SH-SY5Y (cell line): ENCODE measurements around the gene SMARCAD1.

Experiments
- GATA2 ChIP-seq: IDR thresholded peaks from 2 replicates; pipeline ENCODE4 v1.6.1; 2011; ENCODE audit warnings: mild to moderate bottlenecking, low read depth, low read length
- GATA3 ChIP-seq: IDR thresholded peaks from 2 replicates; pipeline ENCODE4 v1.6.1; 2011; ENCODE audit warnings: low read depth, mild to moderate bottlenecking, low read length, moderate library complexity

- no peak for TF ChIP-seq GATA2
- TF ChIP-seq GATA3 = no peak
These were observed 19.1 kb downstream of the SMARCAD1 start for GRCh38 chr4:94226763-94227162.
